ENCODE measurements around the gene IFFO2.

DNA sequence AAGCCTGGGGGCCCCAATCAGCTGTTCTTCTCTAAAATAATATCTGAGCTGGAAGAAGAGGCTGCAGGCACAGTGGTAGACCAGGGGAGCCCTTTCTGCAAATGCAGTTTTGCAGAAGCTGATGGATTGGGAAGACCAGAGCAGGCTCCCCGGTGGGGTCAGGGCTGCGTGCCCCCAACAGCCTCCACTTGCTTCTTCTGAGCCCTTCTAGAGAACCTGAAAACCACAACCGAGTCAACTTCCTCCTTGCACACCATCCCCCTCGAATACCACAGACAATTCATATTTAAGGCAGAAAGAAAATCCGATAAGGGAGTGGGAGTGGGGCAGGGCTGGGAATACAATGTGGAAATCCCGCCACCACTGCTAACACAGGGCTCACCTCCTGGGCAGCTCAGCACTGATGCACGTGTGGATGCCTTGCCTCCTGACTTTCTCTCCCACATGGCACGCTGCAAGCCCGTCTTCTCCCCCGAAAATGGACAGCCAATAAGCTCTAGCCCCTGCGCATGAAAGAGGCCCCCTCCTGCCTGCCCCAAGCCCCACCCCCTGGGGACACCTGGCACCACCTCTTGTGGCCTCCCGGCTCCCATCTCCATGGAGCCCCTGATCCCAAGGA lies 28.7 kb downstream of the IFFO2 start:
- TF ChIP-seq, protein P1, sequence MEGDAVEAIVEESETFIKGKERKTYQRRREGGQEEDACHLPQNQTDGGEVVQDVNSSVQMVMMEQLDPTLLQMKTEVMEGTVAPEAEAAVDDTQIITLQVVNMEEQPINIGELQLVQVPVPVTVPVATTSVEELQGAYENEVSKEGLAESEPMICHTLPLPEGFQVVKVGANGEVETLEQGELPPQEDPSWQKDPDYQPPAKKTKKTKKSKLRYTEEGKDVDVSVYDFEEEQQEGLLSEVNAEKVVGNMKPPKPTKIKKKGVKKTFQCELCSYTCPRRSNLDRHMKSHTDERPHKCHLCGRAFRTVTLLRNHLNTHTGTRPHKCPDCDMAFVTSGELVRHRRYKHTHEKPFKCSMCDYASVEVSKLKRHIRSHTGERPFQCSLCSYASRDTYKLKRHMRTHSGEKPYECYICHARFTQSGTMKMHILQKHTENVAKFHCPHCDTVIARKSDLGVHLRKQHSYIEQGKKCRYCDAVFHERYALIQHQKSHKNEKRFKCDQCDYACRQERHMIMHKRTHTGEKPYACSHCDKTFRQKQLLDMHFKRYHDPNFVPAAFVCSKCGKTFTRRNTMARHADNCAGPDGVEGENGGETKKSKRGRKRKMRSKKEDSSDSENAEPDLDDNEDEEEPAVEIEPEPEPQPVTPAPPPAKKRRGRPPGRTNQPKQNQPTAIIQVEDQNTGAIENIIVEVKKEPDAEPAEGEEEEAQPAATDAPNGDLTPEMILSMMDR (IDR thresholded peaks at IDR 0.05 in 2 of 3, conservative IDR thresholded peaks at IDR 0.05 in 1 of 3; ENCODE audit: borderline replicate concordance in 1 of 3, insufficient read depth in 1 of 3, low read depth in 2 of 3, low read length in 2 of 3), result no peak
- TF ChIP-seq, protein P2, sequence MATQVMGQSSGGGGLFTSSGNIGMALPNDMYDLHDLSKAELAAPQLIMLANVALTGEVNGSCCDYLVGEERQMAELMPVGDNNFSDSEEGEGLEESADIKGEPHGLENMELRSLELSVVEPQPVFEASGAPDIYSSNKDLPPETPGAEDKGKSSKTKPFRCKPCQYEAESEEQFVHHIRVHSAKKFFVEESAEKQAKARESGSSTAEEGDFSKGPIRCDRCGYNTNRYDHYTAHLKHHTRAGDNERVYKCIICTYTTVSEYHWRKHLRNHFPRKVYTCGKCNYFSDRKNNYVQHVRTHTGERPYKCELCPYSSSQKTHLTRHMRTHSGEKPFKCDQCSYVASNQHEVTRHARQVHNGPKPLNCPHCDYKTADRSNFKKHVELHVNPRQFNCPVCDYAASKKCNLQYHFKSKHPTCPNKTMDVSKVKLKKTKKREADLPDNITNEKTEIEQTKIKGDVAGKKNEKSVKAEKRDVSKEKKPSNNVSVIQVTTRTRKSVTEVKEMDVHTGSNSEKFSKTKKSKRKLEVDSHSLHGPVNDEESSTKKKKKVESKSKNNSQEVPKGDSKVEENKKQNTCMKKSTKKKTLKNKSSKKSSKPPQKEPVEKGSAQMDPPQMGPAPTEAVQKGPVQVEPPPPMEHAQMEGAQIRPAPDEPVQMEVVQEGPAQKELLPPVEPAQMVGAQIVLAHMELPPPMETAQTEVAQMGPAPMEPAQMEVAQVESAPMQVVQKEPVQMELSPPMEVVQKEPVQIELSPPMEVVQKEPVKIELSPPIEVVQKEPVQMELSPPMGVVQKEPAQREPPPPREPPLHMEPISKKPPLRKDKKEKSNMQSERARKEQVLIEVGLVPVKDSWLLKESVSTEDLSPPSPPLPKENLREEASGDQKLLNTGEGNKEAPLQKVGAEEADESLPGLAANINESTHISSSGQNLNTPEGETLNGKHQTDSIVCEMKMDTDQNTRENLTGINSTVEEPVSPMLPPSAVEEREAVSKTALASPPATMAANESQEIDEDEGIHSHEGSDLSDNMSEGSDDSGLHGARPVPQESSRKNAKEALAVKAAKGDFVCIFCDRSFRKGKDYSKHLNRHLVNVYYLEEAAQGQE (IDR thresholded peaks at IDR 0.05; ENCODE audit: low read depth), result no peak
- TF ChIP-seq POLR2A (IDR thresholded peaks at IDR 0.05; ENCODE audit: borderline replicate concordance, extremely low read depth, insufficient read depth, insufficient read length) (no peak), SIN3A (IDR thresholded peaks at IDR 0.05; ENCODE audit: low read depth) (no peak), RAD21 (IDR thresholded peaks at IDR 0.05; ENCODE audit: low read depth) (no peak)
